Common myeloid progenitor, CD34-positive (primary cell): ENCODE measurements around the gene BCL2L14.
"Not testable (repeated sequence)": the region's sequence is repeated elsewhere in the genome, so short reads cannot be mapped to it uniquely, and the experiment has no call there.

Experiments used
- CTCF ChIA-PET: fragments of 350-600 bp; sonication (Branson Sonifier 250); formaldehyde crosslinking; loops from one replicate; lab custom pipeline; 2021; ENCODE audit warnings: antibody characterized with exemption; lab: Charles Lee
- POLR2A ChIA-PET: fragments of 350-600 bp; sonication (Branson Sonifier 250); formaldehyde crosslinking; loops from one replicate; lab custom pipeline; 2021; ENCODE audit warnings: antibody characterized with exemption; lab: Charles Lee
- DNase-seq, 3 donors: peaks; one replicate each; pipeline versions ENCODE4 v3.0.0 to v3.0.0-alpha.2; 2013
- H3K27ac ChIP-seq, 2 experiments: 1 replicate in 1 of 2; 2 replicates in 1 of 2; pipeline ENCODE4 v1.7.0; 2013; ENCODE audit warnings: inconsistent platforms in 2 of 2, low read length in 2 of 2, mild to moderate bottlenecking in 2 of 2, low read depth in 1 of 2, moderate library complexity in 1 of 2; ENCODE audit not compliant: severe bottlenecking in 2 of 2, insufficient read depth in 1 of 2, poor library complexity in 1 of 2
- H3K27me3 ChIP-seq, 5 experiments: replicated peaks in 2 of 5; 1 replicate in 3 of 5; 2 replicates in 2 of 5; pipeline versions ENCODE4 v1.6.1 to v1.7.0; 2013; ENCODE audit warnings: low read length in 4 of 5, mild to moderate bottlenecking in 2 of 5, moderate library complexity in 2 of 5, inconsistent platforms in 1 of 5; ENCODE audit not compliant: insufficient read depth in 5 of 5, control insufficient read depth in 4 of 5
- H3K36me3 ChIP-seq, 4 experiments: 1 replicate in 2 of 4; 2 replicates in 2 of 4; pipeline versions ENCODE4 v1.6.1 to v1.7.0; 2013; ENCODE audit warnings: low read length in 3 of 4, control low read depth in 1 of 4, mild to moderate bottlenecking in 1 of 4; ENCODE audit not compliant: control insufficient read depth in 4 of 4, insufficient read depth in 4 of 4
- H3K4me1 ChIP-seq, 4 experiments: 1 replicate in 3 of 4; 2 replicates in 1 of 4; pipeline versions ENCODE4 v1.6.1 to v1.7.1; 2013; ENCODE audit warnings: low read length in 3 of 4, mild to moderate bottlenecking in 3 of 4, control low read depth in 1 of 4, inconsistent platforms in 1 of 4, moderate library complexity in 1 of 4; ENCODE audit not compliant: control insufficient read depth in 4 of 4, insufficient read depth in 4 of 4; ENCODE audit errors: control extremely low read depth in 1 of 4
- H3K4me3 ChIP-seq, 7 experiments: 1 replicate in 4 of 7; 2 replicates in 3 of 7; pipeline versions ENCODE4 v1.5.1 to v1.7.0; 2013; ENCODE audit warnings: mild to moderate bottlenecking in 7 of 7, low read length in 6 of 7, moderate library complexity in 6 of 7, inconsistent platforms in 2 of 7, low read depth in 2 of 7, control low read depth in 1 of 7; ENCODE audit not compliant: insufficient read depth in 4 of 7, control insufficient read depth in 1 of 7; ENCODE audit errors: extremely low read depth in 1 of 7
- H3K9me3 ChIP-seq, 5 experiments: 1 replicate in 4 of 5; 2 replicates in 1 of 5; pipeline versions ENCODE4 v1.6.1 to v1.7.1; 2013; ENCODE audit warnings: low read length in 4 of 5, mild to moderate bottlenecking in 2 of 5, inconsistent platforms in 1 of 5, low read depth in 1 of 5, moderate library complexity in 1 of 5; ENCODE audit not compliant: control insufficient read depth in 4 of 5, insufficient read depth in 2 of 5; ENCODE audit errors: control extremely low read depth in 1 of 5
- WGBS: methylation state at CpG from one replicate; pipeline ENCODE4 v1.1.5; 2013; ENCODE audit not compliant: insufficient coverage; 5-methylcytosine and 5-hydroxymethylcytosine counted together

The BCL2L14 gene

DNA sequence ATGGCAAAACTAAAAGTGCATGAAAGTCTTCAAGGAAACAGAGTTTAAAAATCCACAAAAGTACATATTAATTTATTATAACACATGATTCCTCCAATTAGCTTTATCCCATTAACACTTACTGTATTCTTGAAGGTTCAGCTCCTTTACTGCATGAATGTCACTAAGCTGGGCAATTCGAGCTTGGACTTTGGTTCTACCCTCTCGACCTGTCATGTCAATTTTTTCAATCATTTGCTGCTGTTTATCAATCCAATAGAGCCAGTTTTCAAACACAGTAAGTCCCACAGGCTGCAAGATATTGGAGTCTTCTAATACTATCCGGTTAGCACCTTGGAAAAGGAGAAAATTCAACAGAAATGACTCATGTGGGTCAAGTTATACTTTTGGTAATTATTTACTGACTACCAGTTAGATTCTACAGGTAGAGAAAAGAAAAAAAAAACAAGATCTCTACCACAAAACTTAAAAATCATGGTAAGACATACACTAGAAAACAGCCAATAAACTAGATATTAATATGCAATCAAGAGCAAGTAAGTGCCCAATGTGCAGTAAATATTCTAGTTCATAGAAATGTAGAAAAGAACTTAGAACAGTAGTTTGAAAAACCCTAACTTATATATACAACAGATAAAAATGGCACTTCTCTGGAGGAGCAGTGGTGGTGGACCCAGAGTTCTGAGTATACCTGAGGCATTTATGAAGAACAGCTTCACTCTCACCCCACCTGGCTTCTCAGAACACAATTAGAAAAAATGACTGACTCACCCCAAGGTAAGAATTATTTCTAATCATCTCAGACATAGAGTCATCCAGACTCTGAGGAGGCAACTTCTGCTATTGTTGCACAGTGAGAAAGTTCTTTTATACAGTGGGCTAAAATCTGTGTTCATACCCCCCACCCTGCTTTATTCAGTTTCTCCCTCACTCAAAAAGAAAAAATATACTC lies 67.7 kb downstream of the BCL2L14 start:
- peaks cover 0 to 6% (median 2%) of the 10 kb centered on the region in 4 experiments for H3K36me3 ChIP-seq
- POLR2A ChIA-PET: interaction anchor here (0.6 to 0.7 kb wide), 2 partner anchors 17 to 23 kb away, joined by 3 read pairs; no protein-coding TSS in a partner anchor
- DNase-seq: no peak
- no peaks in the 10 kb centered on the region for H3K9me3 ChIP-seq
- H3K4me1 ChIP-seq: no peaks in the 10 kb centered on the region
- H3K27me3 ChIP-seq: no peaks in the 10 kb centered on the region
- H3K4me3 ChIP-seq: no peak overlapping the region
- H3K27ac ChIP-seq: no peak overlapping the region
- 100% methylated on average over 2 of the region's 3 CpGs for WGBS
- CTCF ChIA-PET: interaction anchor here (0.6 kb wide), 1 partner anchor 184 kb away, joined by 3 read pairs; no protein-coding TSS in a partner anchor

DNA sequence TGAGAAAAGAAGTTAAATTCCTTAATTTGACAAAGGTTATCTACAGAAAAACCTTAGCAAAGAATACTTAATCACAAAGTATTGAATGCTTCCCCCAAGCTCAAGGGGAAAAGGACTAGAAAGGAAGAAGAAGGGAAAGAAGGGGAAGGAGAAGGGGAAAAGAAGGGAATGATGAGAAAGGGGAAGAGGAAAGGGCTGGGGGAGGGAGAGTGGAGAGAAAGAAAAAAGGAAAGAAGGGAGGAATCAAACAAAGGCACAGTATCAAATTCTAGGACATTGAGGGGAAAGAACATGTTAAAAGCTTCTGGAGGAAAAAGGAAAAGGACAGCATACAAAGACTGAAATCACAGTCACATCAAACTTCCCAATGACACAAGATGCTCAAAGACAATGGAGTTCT lies 70.3 kb downstream of the BCL2L14 start:
- H3K27me3 ChIP-seq: no peaks in the 10 kb centered on the region
- no peak overlapping the region for H3K27ac ChIP-seq
- H3K4me3 ChIP-seq: no peak overlapping the region
- H3K36me3 ChIP-seq: peaks cover 0 to 3% (median 2%) of the 10 kb centered on the region in 4 experiments
- ChIA-PET POLR2A (no interaction called here), CTCF (no interaction called here)
- H3K9me3 ChIP-seq: no peaks in the 10 kb centered on the region
- no peaks in the 10 kb centered on the region for H3K4me1 ChIP-seq
- no peak for DNase-seq

DNA sequence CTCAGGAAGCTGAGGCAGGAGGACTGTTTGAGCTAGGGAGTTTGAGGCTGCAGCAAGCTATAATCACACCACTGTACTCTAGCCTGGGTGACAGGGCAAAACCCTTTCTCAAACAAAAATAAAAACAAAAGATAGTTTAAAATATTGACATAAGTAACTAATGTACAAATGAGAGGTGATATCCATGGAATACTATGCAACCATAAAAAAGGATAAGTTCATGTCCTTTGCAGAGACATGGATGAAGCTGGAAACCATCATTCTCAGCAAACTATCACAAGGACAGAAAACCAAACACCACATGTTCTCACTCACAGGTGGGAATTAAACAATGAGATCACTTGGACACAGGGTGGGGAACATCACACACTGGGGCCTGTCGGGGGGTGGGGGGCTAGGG lies 73.8 kb downstream of the BCL2L14 start:
- H3K4me1 ChIP-seq, DNase-seq, H3K27ac ChIP-seq, H3K36me3 ChIP-seq, H3K27me3 ChIP-seq, H3K9me3 ChIP-seq, H3K4me3 ChIP-seq, POLR2A ChIA-PET: not testable (repeated sequence)
- no CpG with 5 or more reads among the region's 1 CpG for WGBS
- CTCF ChIA-PET: interaction anchor here (1.0 kb wide), 1 partner anchor 14 kb away, joined by 4 read pairs; no protein-coding TSS in a partner anchor

DNA sequence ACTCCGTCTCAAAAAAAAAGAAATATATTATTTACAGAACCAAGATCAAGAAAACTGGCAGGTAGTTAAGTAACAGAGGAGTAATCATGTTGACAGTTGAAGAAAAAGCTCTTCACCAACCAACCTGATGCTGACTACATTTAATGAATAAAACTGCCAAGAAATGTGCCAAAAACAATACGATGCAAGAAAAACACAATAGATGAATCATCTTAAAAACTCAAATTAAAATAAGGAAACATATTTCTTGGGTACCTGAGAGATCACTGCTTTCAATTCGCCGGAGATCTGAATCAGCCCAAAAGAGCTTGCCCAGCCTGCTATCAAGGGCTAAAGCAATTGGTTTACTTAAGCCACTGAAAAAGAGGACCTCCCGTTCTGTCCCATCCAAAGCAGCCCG lies 76.4 kb downstream of the BCL2L14 start:
- Histone ChIP-seq H3K27ac (no peak overlapping the region), H3K27me3 (no peaks in the 10 kb centered on the region), H3K9me3 (no peaks in the 10 kb centered on the region), H3K4me1 (no peaks in the 10 kb centered on the region), H3K36me3 (peaks cover 8 to 19% (median 15%) of the 10 kb centered on the region in 4 experiments), H3K4me3 (no peak overlapping the region)
- CTCF ChIA-PET: no interaction called here
- DNase-seq: no peak
- POLR2A ChIA-PET: no interaction called here
- 97% methylated on average over 3 of the region's 6 CpGs for WGBS
